ENCODE data around the gene SLC35A5.

The SLC35A5 gene

DNA sequence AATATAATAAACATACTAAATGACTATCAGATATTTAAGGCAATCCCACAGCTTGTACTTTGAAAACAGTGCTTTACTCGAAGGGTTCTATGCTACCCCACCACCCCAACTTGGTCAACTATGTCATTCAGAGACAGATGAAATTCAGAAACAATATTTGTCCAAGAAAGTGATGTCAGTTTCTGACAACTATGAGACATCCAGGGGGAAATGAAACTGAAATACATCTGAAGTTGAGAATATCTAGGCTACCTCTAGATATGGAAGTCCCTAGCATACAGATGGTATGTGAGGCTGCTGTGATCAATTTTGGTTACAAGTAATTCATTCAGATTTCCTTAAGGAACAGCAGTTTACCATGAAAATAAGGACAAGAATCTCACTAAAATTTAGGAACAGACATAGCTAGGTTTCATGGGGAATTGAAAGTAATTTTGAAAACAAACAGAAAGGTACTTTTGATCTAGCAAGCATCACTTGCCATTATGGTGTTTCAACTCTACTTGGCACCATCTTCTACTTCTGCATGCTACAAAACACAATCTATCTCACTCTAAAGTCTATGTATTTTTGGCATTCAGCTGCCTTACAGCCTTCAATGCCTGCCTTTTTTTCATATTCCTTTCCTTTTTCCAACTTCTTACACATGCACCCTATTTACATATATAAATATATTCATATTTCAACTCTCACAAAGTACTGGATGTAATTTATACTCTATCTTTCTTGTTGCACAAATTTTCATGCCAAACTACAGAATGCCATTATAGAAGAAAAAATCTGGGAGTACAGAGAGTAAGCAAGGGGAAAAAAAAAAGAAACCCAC lies 21.8 kb upstream of the SLC35A5 start:
- Histone ChIP-seq H3K9ac (ENCODE audit: low read length) (no peak overlapping the region), H2AFZ (ENCODE audit: insufficient read depth, low read length, poor library complexity) (no peak overlapping the region), H4K91ac (ENCODE audit: low read depth, low read length) (no peak overlapping the region), H2BK120ac (ENCODE audit: insufficient read depth, low read length, poor library complexity) (no peak overlapping the region), H4K8ac (ENCODE audit: low read depth, low read length) (no peak overlapping the region), H3K4me1 (ENCODE audit: control insufficient read depth in 1 of 2, insufficient read depth in 2 of 2, low read length in 2 of 2) (no peaks in the 10 kb centered on the region), H3K27me3 (ENCODE audit: insufficient read depth, low read length) (no peaks in the 10 kb centered on the region), H3K79me2 (ENCODE audit: control insufficient read depth, insufficient read depth, low read length, poor library complexity) (no peaks in the 10 kb centered on the region), H3K79me1 (ENCODE audit: low read length) (no peaks in the 10 kb centered on the region), H3K18ac (ENCODE audit: low read length) (no peak overlapping the region), H2BK12ac (ENCODE audit: low read length) (no peak overlapping the region), H3K9me3 (ENCODE audit: insufficient read depth, low read depth, low read length) (no peaks in the 10 kb centered on the region), H2BK5ac (ENCODE audit: low read depth, low read length, poor library complexity) (no peak overlapping the region), H3K14ac (ENCODE audit: low read length) (no peak overlapping the region), H4K12ac (ENCODE audit: low read depth, low read length) (no peak overlapping the region), H3K36me3 (ENCODE audit: control insufficient read depth in 1 of 2, insufficient read depth in 2 of 2, low read length in 2 of 2) (peaks cover 0 to 8% of the 10 kb centered on the region in 2 experiments), H3K4me2 (ENCODE audit: low read length) (no peak overlapping the region), H2AK5ac (ENCODE audit: low read length) (no peak overlapping the region), H3K23ac (ENCODE audit: low read length) (no peak overlapping the region), H3K27ac (ENCODE audit: low read depth, low read length) (no peak overlapping the region), H3K4me3 (ENCODE audit: low read depth, low read length) (no peak overlapping the region), H3K4ac (ENCODE audit: low read depth, low read length) (no peak overlapping the region)
- no CpG with 5 or more reads among the region's 1 CpG for WGBS (ENCODE audit: extremely low coverage, insufficient coverage, insufficient read length)
- no peak for DNase-seq

DNA sequence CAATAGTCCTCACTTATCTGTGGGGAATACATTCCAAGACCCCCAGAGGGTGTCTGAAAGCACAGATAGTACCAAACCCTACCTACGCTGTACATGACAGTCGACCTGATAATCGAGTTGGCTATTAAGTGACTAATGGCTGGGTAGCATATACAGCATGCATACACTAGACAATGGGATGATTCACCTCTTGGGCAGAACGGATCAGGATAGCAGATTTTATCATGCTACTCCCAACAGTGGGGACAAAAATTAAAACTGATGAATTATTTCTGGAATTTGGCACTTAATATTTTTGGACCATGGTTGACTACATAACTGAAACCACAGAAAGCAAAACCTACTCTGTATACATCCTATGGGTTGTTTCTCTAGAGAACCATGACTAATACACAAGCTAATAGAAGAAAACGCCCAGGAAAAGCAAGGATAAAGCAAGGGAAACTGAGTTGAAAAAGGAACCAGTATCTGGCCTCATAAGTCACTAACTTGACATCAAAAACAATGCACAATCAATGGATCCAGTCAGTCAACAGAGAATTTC lies 15.6 kb upstream of the SLC35A5 start:
- Histone ChIP-seq H3K14ac (ENCODE audit: low read length) (no peak overlapping the region), H4K8ac (ENCODE audit: low read depth, low read length) (no peak overlapping the region), H4K91ac (ENCODE audit: low read depth, low read length) (no peak overlapping the region), H3K9ac (ENCODE audit: low read length) (no peak overlapping the region), H3K4me3 (ENCODE audit: low read depth, low read length) (no peak overlapping the region), H3K9me3 (ENCODE audit: insufficient read depth, low read depth, low read length) (no peaks in the 10 kb centered on the region), H2AFZ (ENCODE audit: insufficient read depth, low read length, poor library complexity) (no peak overlapping the region), H3K23ac (ENCODE audit: low read length) (no peak overlapping the region), H2BK12ac (ENCODE audit: low read length) (no peak overlapping the region), H2BK120ac (ENCODE audit: insufficient read depth, low read length, poor library complexity) (no peak overlapping the region), H2BK5ac (ENCODE audit: low read depth, low read length, poor library complexity) (no peak overlapping the region), H3K36me3 (ENCODE audit: control insufficient read depth in 1 of 2, insufficient read depth in 2 of 2, low read length in 2 of 2) (peaks cover 2 to 5% of the 10 kb centered on the region in 2 experiments), H3K4me2 (ENCODE audit: low read length) (no peak overlapping the region), H3K27ac (ENCODE audit: low read depth, low read length) (no peak overlapping the region), H3K79me2 (ENCODE audit: control insufficient read depth, insufficient read depth, low read length, poor library complexity) (no peaks in the 10 kb centered on the region), H3K79me1 (ENCODE audit: low read length) (no peaks in the 10 kb centered on the region), H3K27me3 (ENCODE audit: insufficient read depth, low read length) (no peaks in the 10 kb centered on the region), H2AK5ac (ENCODE audit: low read length) (no peak overlapping the region), H3K4me1 (ENCODE audit: control insufficient read depth in 1 of 2, insufficient read depth in 2 of 2, low read length in 2 of 2) (no peaks in the 10 kb centered on the region), H4K12ac (ENCODE audit: low read depth, low read length) (no peak overlapping the region), H3K4ac (ENCODE audit: low read depth, low read length) (no peak overlapping the region), H3K18ac (ENCODE audit: low read length) (no peak overlapping the region)
- no peak for DNase-seq
- WGBS (ENCODE audit: extremely low coverage, insufficient coverage, insufficient read length), result no CpG with 5 or more reads among the region's 5 CpGs

DNA sequence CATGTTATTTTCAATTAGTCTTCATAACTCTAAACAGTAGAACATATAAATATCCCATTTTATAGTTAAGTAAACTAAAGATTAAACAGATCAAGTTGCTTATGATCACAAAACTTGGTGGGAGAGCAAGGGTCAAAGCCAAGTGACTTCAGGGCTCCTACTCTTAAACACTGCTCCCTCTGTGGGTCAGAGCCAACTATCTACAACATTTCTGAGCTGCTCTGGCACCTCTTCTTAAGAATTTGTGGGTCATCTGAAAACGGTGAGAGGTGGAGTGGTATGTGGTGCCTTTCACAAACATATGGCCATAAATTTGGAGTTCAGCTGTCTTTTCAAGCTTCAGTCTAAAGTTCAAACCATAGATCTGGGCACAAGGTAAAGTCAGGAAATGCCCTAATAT lies 11.0 kb upstream of the SLC35A5 start:
- Histone ChIP-seq H3K9ac (ENCODE audit: low read length) (no peak overlapping the region), H3K9me3 (ENCODE audit: insufficient read depth, low read depth, low read length) (no peaks in the 10 kb centered on the region), H3K4ac (ENCODE audit: low read depth, low read length) (no peak overlapping the region), H3K79me1 (ENCODE audit: low read length) (no peaks in the 10 kb centered on the region), H2BK120ac (ENCODE audit: insufficient read depth, low read length, poor library complexity) (no peak overlapping the region), H4K8ac (ENCODE audit: low read depth, low read length) (no peak overlapping the region), H3K23ac (ENCODE audit: low read length) (no peak overlapping the region), H3K27ac (ENCODE audit: low read depth, low read length) (no peak overlapping the region), H3K4me1 (ENCODE audit: control insufficient read depth in 1 of 2, insufficient read depth in 2 of 2, low read length in 2 of 2) (no peaks in the 10 kb centered on the region), H3K18ac (ENCODE audit: low read length) (no peak overlapping the region), H3K27me3 (ENCODE audit: insufficient read depth, low read length) (no peaks in the 10 kb centered on the region), H2AFZ (ENCODE audit: insufficient read depth, low read length, poor library complexity) (no peak overlapping the region), H3K4me2 (ENCODE audit: low read length) (no peak overlapping the region), H4K91ac (ENCODE audit: low read depth, low read length) (no peak overlapping the region), H2BK5ac (ENCODE audit: low read depth, low read length, poor library complexity) (no peak overlapping the region), H2BK12ac (ENCODE audit: low read length) (no peak overlapping the region), H3K4me3 (ENCODE audit: low read depth, low read length) (no peak overlapping the region), H3K79me2 (ENCODE audit: control insufficient read depth, insufficient read depth, low read length, poor library complexity) (no peaks in the 10 kb centered on the region), H2AK5ac (ENCODE audit: low read length) (no peak overlapping the region), H3K14ac (ENCODE audit: low read length) (no peak overlapping the region), H4K12ac (ENCODE audit: low read depth, low read length) (no peak overlapping the region), H3K36me3 (ENCODE audit: control insufficient read depth in 1 of 2, insufficient read depth in 2 of 2, low read length in 2 of 2) (peaks cover 0 to 5% of the 10 kb centered on the region in 2 experiments)
- DNase-seq, result no peak
- no CpG with 5 or more reads among the region's 1 CpG for WGBS (ENCODE audit: extremely low coverage, insufficient coverage, insufficient read length)

DNA sequence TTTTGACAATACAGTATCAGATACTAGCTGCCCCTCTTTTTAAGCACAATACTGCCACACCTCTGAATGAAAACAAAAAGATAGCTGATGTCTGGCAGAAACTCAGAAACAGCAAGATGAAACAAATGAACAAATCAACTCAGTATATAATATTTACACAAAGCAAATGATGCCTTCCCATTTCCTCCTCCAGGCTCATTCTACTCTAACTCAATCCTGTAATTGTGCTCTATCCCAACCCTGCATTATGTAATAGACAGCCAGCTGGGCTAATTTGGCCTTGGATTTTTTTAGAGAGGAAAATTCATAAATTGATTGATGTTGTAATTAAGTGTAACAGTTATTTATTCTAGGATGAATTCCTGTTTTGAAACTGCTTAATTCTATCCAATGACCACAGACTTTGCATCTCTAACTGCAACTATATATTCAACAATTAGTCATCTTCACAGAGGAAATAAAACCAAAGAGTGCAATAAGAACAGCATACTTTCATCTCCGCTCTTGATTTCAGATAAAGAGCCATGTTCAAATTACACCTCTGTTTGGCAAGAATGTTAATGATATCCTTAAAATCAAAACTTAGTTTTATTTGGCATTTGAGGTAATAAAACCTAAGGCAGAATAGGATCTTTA lies 6.2 kb upstream of the SLC35A5 start:
- Histone ChIP-seq H3K9me3 (ENCODE audit: insufficient read depth, low read depth, low read length) (no peaks in the 10 kb centered on the region), H3K14ac (ENCODE audit: low read length) (no peak overlapping the region), H3K4me2 (ENCODE audit: low read length) (no peak overlapping the region), H2BK120ac (ENCODE audit: insufficient read depth, low read length, poor library complexity) (no peak overlapping the region), H4K12ac (ENCODE audit: low read depth, low read length) (no peak overlapping the region), H3K18ac (ENCODE audit: low read length) (no peak overlapping the region), H2BK5ac (ENCODE audit: low read depth, low read length, poor library complexity) (no peak overlapping the region), H3K4me3 (ENCODE audit: low read depth, low read length) (no peak overlapping the region), H3K36me3 (ENCODE audit: control insufficient read depth in 1 of 2, insufficient read depth in 2 of 2, low read length in 2 of 2) (peaks cover 0 to 3% of the 10 kb centered on the region in 2 experiments), H3K79me1 (ENCODE audit: low read length) (no peaks in the 10 kb centered on the region), H3K27ac (ENCODE audit: low read depth, low read length) (no peak overlapping the region), H3K79me2 (ENCODE audit: control insufficient read depth, insufficient read depth, low read length, poor library complexity) (no peaks in the 10 kb centered on the region), H4K8ac (ENCODE audit: low read depth, low read length) (no peak overlapping the region), H2BK12ac (ENCODE audit: low read length) (no peak overlapping the region), H3K23ac (ENCODE audit: low read length) (no peak overlapping the region), H2AFZ (ENCODE audit: insufficient read depth, low read length, poor library complexity) (no peak overlapping the region), H3K4ac (ENCODE audit: low read depth, low read length) (no peak overlapping the region), H4K91ac (ENCODE audit: low read depth, low read length) (no peak overlapping the region), H3K27me3 (ENCODE audit: insufficient read depth, low read length) (no peaks in the 10 kb centered on the region), H2AK5ac (ENCODE audit: low read length) (no peak overlapping the region), H3K9ac (ENCODE audit: low read length) (no peak overlapping the region), H3K4me1 (ENCODE audit: control insufficient read depth in 1 of 2, insufficient read depth in 2 of 2, low read length in 2 of 2) (no peaks in the 10 kb centered on the region)
- no peak for DNase-seq
- no CpG with 5 or more reads among the region's 1 CpG for WGBS (ENCODE audit: extremely low coverage, insufficient coverage, insufficient read length)

All from trophoblast cell (in vitro differentiated cells and primary cell).